Endothelial cell of umbilical vein (primary cell): ENCODE measurements around the gene STAT5B. TPM values are rescaled to one million over a fixed set of nuclear protein-coding genes. Genes with fewer than 3 reads are reported as not detected.
A peak's percentile ranks its signal among the peaks of the same experiment; 100 is the strongest.
"Not testable (repeated sequence)": the region's sequence is repeated elsewhere in the genome, so short reads cannot be mapped to it uniquely, and the experiment has no call there.

Source experiments
- BruUV-seq: library from RNA; stranded (reverse); fragments of 400-500 nt; replicated peaks from 2 replicates; lab custom pipeline; 2021; lab: Mats Ljungman, UMichigan
- CTCF ChIA-PET: fragments of 300-600, 350-600 bp; sonication (Branson Sonifier 250); formaldehyde crosslinking; loops from one replicate; lab custom pipeline; 2021; ENCODE audit warnings: antibody characterized with exemption, inconsistent platforms; lab: Charles Lee
- POLR2A ChIA-PET: fragments of 300-600, 350-600 bp; sonication (Branson Sonifier 250); formaldehyde crosslinking; loops from one replicate; lab custom pipeline; 2021; ENCODE audit warnings: antibody characterized with exemption, inconsistent platforms; lab: Charles Lee
- DNase-seq: peaks from one replicate; pipeline ENCODE4 v3.0.0-alpha.2; 2011; ENCODE audit warnings: low read depth, low spot score
- FAIRE-seq: peaks from 2 replicates; lab custom pipeline; 2011; peaks lifted over from hg19 to GRCh38; lab: Jason Lieb, UNC
- H2AFZ ChIP-seq: 2 replicates; pipeline ENCODE4 v1.6.0; 2012; ENCODE audit warnings: low read depth, low read length, control low read depth, inconsistent platforms
- H3K27ac ChIP-seq: 2 replicates; pipeline ENCODE4 v1.5.1; 2011; ENCODE audit warnings: low read depth, mild to moderate bottlenecking, control low read depth, low read length, moderate library complexity; ENCODE audit not compliant: insufficient read depth
- H3K27me3 ChIP-seq, 2 experiments: 2 replicates each; pipeline versions ENCODE4 v1.6.0 to v1.6.1; 2011; ENCODE audit warnings: low read length in 2 of 2, mixed read lengths in 1 of 2; ENCODE audit not compliant: control insufficient read depth in 2 of 2, insufficient read depth in 2 of 2
- H3K36me3 ChIP-seq, 2 experiments: 2 replicates in 1 of 2; 3 replicates in 1 of 2; pipeline ENCODE4 v1.5.1; 2011; ENCODE audit warnings: low read length in 2 of 2, mild to moderate bottlenecking in 1 of 2, moderate library complexity in 1 of 2; ENCODE audit not compliant: control insufficient read depth in 2 of 2, insufficient read depth in 2 of 2; ENCODE audit errors: extremely low read depth in 1 of 2
- H3K4me1 ChIP-seq: 3 replicates; pipeline ENCODE4 v1.5.1; 2011; ENCODE audit warnings: mild to moderate bottlenecking, low read length; ENCODE audit not compliant: control insufficient read depth, insufficient read depth; ENCODE audit errors: extremely low read depth
- H3K4me2 ChIP-seq: 2 replicates; pipeline ENCODE4 v1.6.1; 2011; ENCODE audit warnings: low read length, control low read depth, mixed read lengths; ENCODE audit not compliant: insufficient read depth
- H3K4me3 ChIP-seq, 3 experiments: fragments of 200-600 bp in 1 of 3; sonication (generic), shearing (Covaris generic) in 1 of 3; replicated peaks in 1 of 3; 2 replicates each; pipeline ENCODE4 v1.5.1; 2011 to 2016; ENCODE audit warnings: control low read depth in 3 of 3, low read length in 3 of 3, mild to moderate bottlenecking in 2 of 3, inconsistent platforms in 1 of 3, low read depth in 1 of 3, moderate library complexity in 1 of 3; ENCODE audit not compliant: insufficient read depth in 1 of 3
- H3K79me2 ChIP-seq: 2 replicates; pipeline ENCODE4 v1.6.0; 2012; ENCODE audit warnings: low read length, inconsistent platforms; ENCODE audit not compliant: control insufficient read depth, insufficient read depth
- H3K9ac ChIP-seq: replicated peaks from 2 replicates; pipeline ENCODE3; 2011; ENCODE audit warnings: low read length, control low read depth; ENCODE audit not compliant: insufficient read depth; ENCODE audit errors: extremely low read depth
- H3K9me1 ChIP-seq: replicated peaks from 3 replicates; pipeline ENCODE4 v1.6.0; 2011; ENCODE audit warnings: mild to moderate bottlenecking, low read length; ENCODE audit not compliant: control insufficient read depth, insufficient read depth; ENCODE audit errors: extremely low read depth
- H3K9me3 ChIP-seq: replicated peaks from 2 replicates; pipeline ENCODE4 v1.5.1; 2012; ENCODE audit warnings: low read length, inconsistent platforms; ENCODE audit not compliant: control insufficient read depth, insufficient read depth
- H4K20me1 ChIP-seq: replicated peaks from 2 replicates; pipeline ENCODE3; 2011; ENCODE audit warnings: mild to moderate bottlenecking, low read length; ENCODE audit not compliant: control insufficient read depth, insufficient read depth; ENCODE audit errors: extremely low read depth
- CTCF ChIP-seq, 2 donors: IDR thresholded peaks; 1 replicate in 1 of 2; 2 replicates in 1 of 2; pipeline ENCODE4 v1.5.1; 2011; ENCODE audit warnings: low read length in 2 of 2, mild to moderate bottlenecking in 2 of 2, moderate library complexity in 2 of 2, control low read depth in 1 of 2, inconsistent platforms in 1 of 2, low read depth in 1 of 2; ENCODE audit not compliant: insufficient read depth in 1 of 2; ENCODE audit errors: extremely low read depth in 1 of 2
- EZH2 ChIP-seq: IDR thresholded peaks from 2 replicates; pipeline ENCODE4 v1.6.1; 2012; ENCODE audit warnings: borderline replicate concordance, low read depth, mild to moderate bottlenecking, moderate library complexity, low read length, inconsistent platforms; ENCODE audit not compliant: severe bottlenecking
- FOS ChIP-seq: IDR thresholded peaks from 2 replicates; pipeline ENCODE4 v1.6.1; 2011; ENCODE audit warnings: mild to moderate bottlenecking, low read length, moderate library complexity, borderline replicate concordance; ENCODE audit not compliant: insufficient read depth
- GATA2 ChIP-seq: IDR thresholded peaks from 2 replicates; pipeline ENCODE4 v1.7.0; 2011; ENCODE audit warnings: low read depth, mild to moderate bottlenecking, moderate library complexity, mixed read lengths, low read length; ENCODE audit not compliant: insufficient read length, insufficient read depth
- JUN ChIP-seq: IDR thresholded peaks from 2 replicates; pipeline ENCODE4 v1.6.1; 2011; ENCODE audit warnings: borderline replicate concordance, low read depth; ENCODE audit not compliant: insufficient read length, insufficient read depth
- MYC ChIP-seq: IDR thresholded peaks from one replicate; pipeline ENCODE4 v1.6.1; 2011; ENCODE audit warnings: mild to moderate bottlenecking, low read depth, low read length
- POLR2A ChIP-seq: IDR thresholded peaks from 2 replicates; pipeline ENCODE4 v1.6.1; 2012; ENCODE audit warnings: low read depth, mild to moderate bottlenecking, control low read depth, low read length
- POLR2AphosphoS5 ChIP-seq: IDR thresholded peaks from 2 replicates; pipeline ENCODE4 v1.6.1; 2012; ENCODE audit warnings: low read depth, mild to moderate bottlenecking, control low read depth, low read length, moderate library complexity; ENCODE audit not compliant: insufficient read depth
- dilution Hi-C: fragments of 300-500 bp; cut with MboI; formaldehyde crosslinking; loops from one replicate; pipeline ENCODE4 v1.15.0; 2019; ENCODE audit warnings: low sequenced_read_pairs; ENCODE audit not compliant: extremely low pct_ligation_motif_present
- intact Hi-C: fragments of 100-400 bp; cut with micrococcal nuclease; formaldehyde crosslinking; loops from one replicate; pipeline ENCODE4 v1.10.0; 2022
- polyA plus RNA-seq, 4 experiments: library from polyadenylated mRNA; depleted of rRNA in 3 of 4; stranded (reverse) in 3 of 4; unstranded in 1 of 4; fragments of >200 nt; gene quantifications; 2 replicates each; pipeline versions ENCODE4 v1.2.1 to v1.2.3, GENCODE V29; 2011 to 2012; ENCODE audit warnings: missing spikeins in 1 of 4
- total RNA-seq: library from RNA; stranded (reverse); gene quantifications from 2 replicates; pipeline ENCODE4 v1.2.3, GENCODE V29; 2021
- TF ChIP-seq, protein P1 (sequence below): IDR thresholded peaks from 2 replicates; pipeline ENCODE4 v1.6.1; 2011; ENCODE audit not compliant: insufficient read depth, insufficient read length

Gene STAT5B
- total and polyA plus RNA-seq, 2 donors (not counting 3 experiments of a cell fraction or from before 2014, with no cell fraction given), result 43.3 to 53.7 TPM

GRCh38 chr17:42301022-42301421 is 24.8 kb upstream of the STAT5B start:
- FAIRE-seq (no peak), DNase-seq (no peak)
- no peaks in the 10 kb centered on the region for H3K4me1 ChIP-seq
- no peaks in the 10 kb centered on the region for H3K79me2 ChIP-seq
- no peaks in the 10 kb centered on the region for H3K27me3 ChIP-seq
- no peaks in the 10 kb centered on the region for H3K9me3 ChIP-seq
- H3K36me3 ChIP-seq, result peaks cover 1 to 12% of the 10 kb centered on the region in 2 experiments
- POLR2A ChIA-PET, result no interaction called here
- no peak overlapping the region for H3K9ac ChIP-seq
- dilution Hi-C loops (no loop called here), intact Hi-C loops (no loop called here)
- H2AFZ ChIP-seq, result no peak overlapping the region
- no peak overlapping the region for H3K4me2 ChIP-seq
- CTCF ChIA-PET, result interaction anchor here (1.2 to 1.7 kb wide), 2 partner anchors 14 to 79 kb away, joined by 4 to 8 read pairs; no protein-coding TSS in a partner anchor
- BruUV-seq, result no TSS peak
- H3K9me1 ChIP-seq, result no peaks in the 10 kb centered on the region
- no peaks in the 10 kb centered on the region for H4K20me1 ChIP-seq
- TF ChIP-seq GATA2, result no peak
- no peak for TF ChIP-seq FOS
- no peak for TF ChIP-seq POLR2AphosphoS5
- TF ChIP-seq, protein P1, sequence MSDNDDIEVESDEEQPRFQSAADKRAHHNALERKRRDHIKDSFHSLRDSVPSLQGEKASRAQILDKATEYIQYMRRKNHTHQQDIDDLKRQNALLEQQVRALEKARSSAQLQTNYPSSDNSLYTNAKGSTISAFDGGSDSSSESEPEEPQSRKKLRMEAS, result no peak
- no peak for TF ChIP-seq MYC
- TF ChIP-seq POLR2A, result no peak
- no peak for TF ChIP-seq EZH2
- TF ChIP-seq CTCF (IDR thresholded peaks at IDR 0.05; ENCODE audit: extremely low read depth in 1 of 2, insufficient read depth in 1 of 2, low read depth in 1 of 2, low read length in 2 of 2), result no peak
- no peak for TF ChIP-seq JUN
- H3K27ac ChIP-seq, result no peak overlapping the region
- H3K4me3 ChIP-seq, result no peak overlapping the region

DNA sequence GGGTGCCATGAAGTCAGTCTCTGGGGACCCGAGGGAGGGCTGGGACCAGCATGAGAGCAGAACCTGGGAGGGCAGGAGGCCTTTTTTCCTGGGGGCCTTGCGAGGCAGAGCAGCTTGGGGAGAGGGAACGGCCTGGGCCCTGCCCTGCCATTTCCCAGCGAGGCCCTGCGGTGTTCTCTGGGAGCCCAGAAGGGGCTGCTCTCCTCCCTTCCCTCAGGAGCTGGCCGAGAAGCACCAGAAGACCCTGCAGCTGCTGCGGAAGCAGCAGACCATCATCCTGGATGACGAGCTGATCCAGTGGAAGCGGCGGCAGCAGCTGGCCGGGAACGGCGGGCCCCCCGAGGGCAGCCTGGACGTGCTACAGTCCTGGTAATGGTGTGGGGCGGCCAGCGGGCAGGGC is 23.7 kb upstream of the STAT5B start:
- H3K4me3 ChIP-seq, H3K9me3 ChIP-seq, dilution Hi-C loops, H2AFZ ChIP-seq, BruUV-seq, H3K4me2 ChIP-seq, DNase-seq, H3K27me3 ChIP-seq, POLR2A ChIA-PET, H3K79me2 ChIP-seq, intact Hi-C loops, H3K4me1 ChIP-seq, CTCF ChIA-PET, H4K20me1 ChIP-seq, H3K9me1 ChIP-seq, H3K27ac ChIP-seq, H3K9ac ChIP-seq: not testable (repeated sequence)
- peak; percentile 8 for FAIRE-seq
- peaks cover 2 to 12% of the 10 kb centered on the region in 2 experiments for H3K36me3 ChIP-seq

GRCh38 chr17:42299361-42299760 is 23.2 kb upstream of the STAT5B start:
- H3K79me2 ChIP-seq, intact Hi-C loops, POLR2A ChIA-PET, H2AFZ ChIP-seq, H3K9ac ChIP-seq, H3K9me3 ChIP-seq, dilution Hi-C loops, H3K27me3 ChIP-seq, BruUV-seq, DNase-seq, H4K20me1 ChIP-seq, H3K9me1 ChIP-seq, H3K4me3 ChIP-seq, H3K4me2 ChIP-seq, FAIRE-seq, H3K27ac ChIP-seq, H3K4me1 ChIP-seq: not testable (repeated sequence)
- CTCF ChIA-PET, result interaction anchor here (1.3 kb wide), 1 partner anchor 77 kb away, joined by 6 read pairs; no protein-coding TSS in a partner anchor
- peaks cover 2 to 12% of the 10 kb centered on the region in 2 experiments for H3K36me3 ChIP-seq
